ENCODE results near the gene FNIP2. TPM values are rescaled to one million over a fixed set of nuclear protein-coding genes. Genes with fewer than 3 reads are reported as not detected.

Gene FNIP2
- total RNA-seq, 1 experiment from 2014 or later: 15.8 TPM

DNA sequence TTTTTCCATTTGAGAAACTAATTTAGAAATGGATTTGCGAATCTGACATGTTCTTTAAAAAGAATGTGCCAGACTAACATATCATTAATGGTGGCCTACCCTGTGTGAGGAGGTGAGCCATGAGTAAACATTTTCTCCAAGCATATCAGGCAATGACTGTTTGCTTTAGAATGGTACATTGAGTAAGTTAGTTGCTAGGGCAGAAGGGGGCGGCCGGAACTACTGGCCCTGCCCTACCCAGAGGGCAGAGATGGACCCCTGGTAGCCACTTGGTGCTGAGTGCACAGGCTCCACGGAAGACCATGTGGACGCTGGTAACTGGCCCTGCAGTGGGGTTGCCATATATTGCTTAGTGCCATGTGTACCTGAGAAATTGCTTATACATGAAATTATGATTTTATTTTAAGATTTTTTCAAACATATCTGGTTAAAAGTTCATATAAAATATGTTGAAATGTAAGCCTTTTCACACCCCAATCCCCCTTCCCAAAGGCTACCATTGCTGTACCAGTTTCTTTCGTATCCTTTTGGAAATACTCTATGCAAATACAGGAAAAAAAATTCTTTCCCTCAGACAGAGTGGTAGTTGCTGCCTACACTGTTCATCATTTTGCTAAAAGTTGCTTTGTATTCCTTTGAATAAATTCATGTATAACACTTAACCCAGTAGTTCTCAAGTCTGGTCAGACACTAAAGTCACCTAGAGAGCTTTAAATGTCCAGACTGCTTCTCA lies 8.8 kb downstream of the FNIP2 start:
- Mint-ChIP-seq H3K36me3 (ENCODE audit: insufficient read depth, unreplicated experiment) (no peaks in the 10 kb centered on the region), H3K27me3 (ENCODE audit: insufficient read depth, unreplicated experiment) (no peaks in the 10 kb centered on the region), H3K4me1 (ENCODE audit: low read depth, unreplicated experiment) (peaks cover 7% of the 10 kb centered on the region), H3K27ac (ENCODE audit: unreplicated experiment) (no peak overlapping the region), H3K4me3 (ENCODE audit: unreplicated experiment) (no peak overlapping the region), H3K9me3 (ENCODE audit: unreplicated experiment) (no peaks in the 10 kb centered on the region)
- ChIA-PET POLR2A (no interaction called here), CTCF (no interaction called here)
- no peak for DNase-seq
- H3K4me3 ChIP-seq (ENCODE audit: low read depth, low read length): no peak overlapping the region
- peaks cover 29% of the 10 kb centered on the region for H3K4me1 ChIP-seq
- no peaks in the 10 kb centered on the region for H3K36me3 ChIP-seq (ENCODE audit: control insufficient read depth, insufficient read depth, low read length)
- intact Hi-C loops (cut with micrococcal nuclease; ENCODE audit: unreplicated experiment): no loop called here
- no peak for TF ChIP-seq CTCF (IDR thresholded peaks at IDR 0.05; ENCODE audit: insufficient read depth in 1 of 2, low read depth in 1 of 2, low read length in 1 of 2, severe bottlenecking in 1 of 2, unreplicated experiment in 1 of 2)
- H3K27me3 ChIP-seq (replicated peaks; ENCODE audit: control insufficient read depth, insufficient read depth, low read length): no peaks in the 10 kb centered on the region
- BruUV-seq (replicated peaks): no TSS peak
- H3K9me3 ChIP-seq: no peaks in the 10 kb centered on the region

GRCh38 chr4:158778156-158778711 lies 9.4 kb downstream of the FNIP2 start:
- POLR2A ChIA-PET: no interaction called here
- TF ChIP-seq CTCF (IDR thresholded peaks at IDR 0.05; ENCODE audit: insufficient read depth in 1 of 2, low read depth in 1 of 2, low read length in 1 of 2, severe bottlenecking in 1 of 2, unreplicated experiment in 1 of 2): no peak
- DNase-seq: no peak
- no peak overlapping the region for H3K27ac Mint-ChIP-seq (ENCODE audit: unreplicated experiment)
- H3K9me3 Mint-ChIP-seq (ENCODE audit: unreplicated experiment): no peaks in the 10 kb centered on the region
- H3K4me1 Mint-ChIP-seq (ENCODE audit: low read depth, unreplicated experiment): peaks cover 13% of the 10 kb centered on the region
- no peak overlapping the region for H3K4me3 Mint-ChIP-seq (ENCODE audit: unreplicated experiment)
- BruUV-seq (replicated peaks): no TSS peak
- Histone ChIP-seq H3K27me3 (replicated peaks; ENCODE audit: control insufficient read depth, insufficient read depth, low read length) (no peaks in the 10 kb centered on the region), H3K36me3 (ENCODE audit: control insufficient read depth, insufficient read depth, low read length) (no peaks in the 10 kb centered on the region), H3K9me3 (no peaks in the 10 kb centered on the region), H3K4me1 (peaks cover 35% of the 10 kb centered on the region), H3K4me3 (ENCODE audit: low read depth, low read length) (no peak overlapping the region)
- CTCF ChIA-PET: no interaction called here
- no peaks in the 10 kb centered on the region for H3K36me3 Mint-ChIP-seq (ENCODE audit: insufficient read depth, unreplicated experiment)
- intact Hi-C loops (cut with micrococcal nuclease; ENCODE audit: unreplicated experiment): no loop called here
- no peaks in the 10 kb centered on the region for H3K27me3 Mint-ChIP-seq (ENCODE audit: insufficient read depth, unreplicated experiment)

DNA sequence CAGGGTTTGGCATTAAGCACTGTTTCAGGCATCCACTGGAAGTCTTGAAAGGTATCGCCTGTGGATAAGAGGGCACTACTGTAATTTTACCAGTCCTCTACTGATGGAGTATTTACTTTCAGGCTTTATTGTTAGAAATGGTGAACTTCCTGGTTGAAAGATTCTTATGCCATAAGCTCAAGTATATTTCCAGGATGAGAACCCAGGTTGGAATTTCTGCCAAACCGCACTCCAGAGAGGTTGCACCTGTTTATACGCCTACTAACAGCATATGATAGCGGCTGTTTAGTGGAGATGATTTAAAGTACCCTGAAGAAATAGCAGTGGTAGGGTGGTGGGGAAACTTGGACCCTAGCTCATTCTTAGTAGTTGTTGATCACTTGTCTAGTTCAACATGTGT lies 9.9 kb downstream of the FNIP2 start:
- no peaks in the 10 kb centered on the region for H3K36me3 ChIP-seq (ENCODE audit: control insufficient read depth, insufficient read depth, low read length)
- Mint-ChIP-seq H3K27ac (ENCODE audit: unreplicated experiment) (no peak overlapping the region), H3K36me3 (ENCODE audit: insufficient read depth, unreplicated experiment) (no peaks in the 10 kb centered on the region), H3K4me1 (ENCODE audit: low read depth, unreplicated experiment) (peaks cover 18% of the 10 kb centered on the region), H3K4me3 (ENCODE audit: unreplicated experiment) (no peak overlapping the region), H3K27me3 (ENCODE audit: insufficient read depth, unreplicated experiment) (no peaks in the 10 kb centered on the region), H3K9me3 (ENCODE audit: unreplicated experiment) (no peaks in the 10 kb centered on the region)
- H3K4me1 ChIP-seq: peaks cover 40% of the 10 kb centered on the region
- POLR2A ChIA-PET: no interaction called here
- intact Hi-C loops (cut with micrococcal nuclease; ENCODE audit: unreplicated experiment): no loop called here
- TF ChIP-seq CTCF (IDR thresholded peaks at IDR 0.05; ENCODE audit: insufficient read depth in 1 of 2, low read depth in 1 of 2, low read length in 1 of 2, severe bottlenecking in 1 of 2, unreplicated experiment in 1 of 2): no peak
- BruUV-seq (replicated peaks): no TSS peak
- no peaks in the 10 kb centered on the region for H3K27me3 ChIP-seq (replicated peaks; ENCODE audit: control insufficient read depth, insufficient read depth, low read length)
- CTCF ChIA-PET: interaction anchor here (0.5 kb wide), 1 partner anchor 239 kb away, joined by 3 read pairs; no protein-coding TSS in a partner anchor
- no peak for DNase-seq
- H3K9me3 ChIP-seq: no peaks in the 10 kb centered on the region
- H3K4me3 ChIP-seq (ENCODE audit: low read depth, low read length): no peak overlapping the region

Measured in Caco-2 (cell line).